Measurements from ENCODE around the gene OGA.

Gene OGA

GRCh38 chr10:101818119-101818871 lies at the start of gene OGA (continued):
- TF ChIP-seq, protein P1, sequence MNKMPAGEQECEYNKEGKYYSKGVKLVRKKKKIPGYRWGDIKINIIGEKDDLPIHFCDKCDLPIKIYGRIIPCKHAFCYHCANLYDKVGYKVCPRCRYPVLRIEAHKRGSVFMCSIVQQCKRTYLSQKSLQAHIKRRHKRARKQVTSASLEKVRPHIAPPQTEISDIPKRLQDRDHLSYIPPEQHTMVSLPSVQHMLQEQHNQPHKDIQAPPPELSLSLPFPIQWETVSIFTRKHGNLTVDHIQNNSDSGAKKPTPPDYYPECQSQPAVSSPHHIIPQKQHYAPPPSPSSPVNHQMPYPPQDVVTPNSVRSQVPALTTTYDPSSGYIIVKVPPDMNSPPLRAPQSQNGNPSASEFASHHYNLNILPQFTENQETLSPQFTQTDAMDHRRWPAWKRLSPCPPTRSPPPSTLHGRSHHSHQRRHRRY (tag by site-specific recombination; IDR thresholded peaks at IDR 0.05), result no peak
- TF ChIP-seq ZNF792 (tag by site-specific recombination; IDR thresholded peaks at IDR 0.05), result no peak
- peak; percentile 88 for TF ChIP-seq ZBTB11 (tag by site-specific recombination; conservative IDR thresholded peaks at IDR 0.05; ENCODE audit: low read depth)
- no peak for TF ChIP-seq SETDB1 (IDR thresholded peaks at IDR 0.05; ENCODE audit: insufficient read length, low read length)
- 0 out of 2 replicates have a peak, but pooled peaks have one; percentile 5 for TF ChIP-seq ZSCAN4 (tag by site-specific recombination; IDR thresholded peaks at IDR 0.05)
- TF ChIP-seq ZNF146 (tag by site-specific recombination; IDR thresholded peaks at IDR 0.05), result no peak
- TF ChIP-seq WT1 (tag by site-specific recombination; IDR thresholded peaks at IDR 0.05), result peak; percentile 87
- peak; percentile 58; the same call in 1 of the 2 replicates for TF ChIP-seq KLF1 (tag by site-specific recombination; IDR thresholded peaks at IDR 0.05)
- TF ChIP-seq OVOL3 (tag by site-specific recombination; IDR thresholded peaks at IDR 0.05), result no peak; the same call in 1 of the 2 replicates
- TF ChIP-seq, protein P2, sequence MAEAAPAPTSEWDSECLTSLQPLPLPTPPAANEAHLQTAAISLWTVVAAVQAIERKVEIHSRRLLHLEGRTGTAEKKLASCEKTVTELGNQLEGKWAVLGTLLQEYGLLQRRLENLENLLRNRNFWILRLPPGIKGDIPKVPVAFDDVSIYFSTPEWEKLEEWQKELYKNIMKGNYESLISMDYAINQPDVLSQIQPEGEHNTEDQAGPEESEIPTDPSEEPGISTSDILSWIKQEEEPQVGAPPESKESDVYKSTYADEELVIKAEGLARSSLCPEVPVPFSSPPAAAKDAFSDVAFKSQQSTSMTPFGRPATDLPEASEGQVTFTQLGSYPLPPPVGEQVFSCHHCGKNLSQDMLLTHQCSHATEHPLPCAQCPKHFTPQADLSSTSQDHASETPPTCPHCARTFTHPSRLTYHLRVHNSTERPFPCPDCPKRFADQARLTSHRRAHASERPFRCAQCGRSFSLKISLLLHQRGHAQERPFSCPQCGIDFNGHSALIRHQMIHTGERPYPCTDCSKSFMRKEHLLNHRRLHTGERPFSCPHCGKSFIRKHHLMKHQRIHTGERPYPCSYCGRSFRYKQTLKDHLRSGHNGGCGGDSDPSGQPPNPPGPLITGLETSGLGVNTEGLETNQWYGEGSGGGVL (tag by site-specific recombination; IDR thresholded peaks at IDR 0.05), result peak; percentile 64
- TF ChIP-seq, protein P3, sequence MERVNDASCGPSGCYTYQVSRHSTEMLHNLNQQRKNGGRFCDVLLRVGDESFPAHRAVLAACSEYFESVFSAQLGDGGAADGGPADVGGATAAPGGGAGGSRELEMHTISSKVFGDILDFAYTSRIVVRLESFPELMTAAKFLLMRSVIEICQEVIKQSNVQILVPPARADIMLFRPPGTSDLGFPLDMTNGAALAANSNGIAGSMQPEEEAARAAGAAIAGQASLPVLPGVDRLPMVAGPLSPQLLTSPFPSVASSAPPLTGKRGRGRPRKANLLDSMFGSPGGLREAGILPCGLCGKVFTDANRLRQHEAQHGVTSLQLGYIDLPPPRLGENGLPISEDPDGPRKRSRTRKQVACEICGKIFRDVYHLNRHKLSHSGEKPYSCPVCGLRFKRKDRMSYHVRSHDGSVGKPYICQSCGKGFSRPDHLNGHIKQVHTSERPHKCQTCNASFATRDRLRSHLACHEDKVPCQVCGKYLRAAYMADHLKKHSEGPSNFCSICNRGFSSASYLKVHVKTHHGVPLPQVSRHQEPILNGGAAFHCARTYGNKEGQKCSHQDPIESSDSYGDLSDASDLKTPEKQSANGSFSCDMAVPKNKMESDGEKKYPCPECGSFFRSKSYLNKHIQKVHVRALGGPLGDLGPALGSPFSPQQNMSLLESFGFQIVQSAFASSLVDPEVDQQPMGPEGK (tag by site-specific recombination; IDR thresholded peaks at IDR 0.05), result peak; percentile 94
- TF ChIP-seq MEIS1 (CRISPR knock-in tag; IDR thresholded peaks at IDR 0.05; ENCODE audit: borderline replicate concordance), result no peak
- peak; percentile 100 for TF ChIP-seq ZNF366 (tag by site-specific recombination; conservative IDR thresholded peaks at IDR 0.05)
- no peak for TF ChIP-seq ZNF223 (tag by site-specific recombination; IDR thresholded peaks at IDR 0.05)
- peak; percentile 95; the same call in 1 of the 2 replicates for TF ChIP-seq ZNF561 (tag by site-specific recombination; IDR thresholded peaks at IDR 0.05; ENCODE audit: borderline replicate concordance)
- peak; percentile 88; the same call in 1 of the 2 replicates for TF ChIP-seq ZNF391 (tag by site-specific recombination; IDR thresholded peaks at IDR 0.05; ENCODE audit: borderline replicate concordance, low read depth)
- no peak for TF ChIP-seq TCF7L2 (IDR thresholded peaks at IDR 0.05; ENCODE audit: borderline replicate concordance, low read depth, low read length)
- TF ChIP-seq ZNF433 (tag by site-specific recombination; IDR thresholded peaks at IDR 0.05; ENCODE audit: low read depth), result no peak
- no peak for TF ChIP-seq ZNF558 (tag by site-specific recombination; IDR thresholded peaks at IDR 0.05)
- TF ChIP-seq ZNF10 (tag by site-specific recombination; IDR thresholded peaks at IDR 0.05), result no peak
- TF ChIP-seq ZNF677 (tag by site-specific recombination; IDR thresholded peaks at IDR 0.05), result no peak
- no peak for TF ChIP-seq ZBTB21 (tag by site-specific recombination; IDR thresholded peaks at IDR 0.05)
- no peak for TF ChIP-seq ZNF23 (tag by site-specific recombination; IDR thresholded peaks at IDR 0.05; ENCODE audit: borderline replicate concordance)
- no peak for TF ChIP-seq ZNF701 (tag by site-specific recombination; IDR thresholded peaks at IDR 0.05)
- no peak for TF ChIP-seq ZNF214 (tag by site-specific recombination; IDR thresholded peaks at IDR 0.05; ENCODE audit: borderline replicate concordance)
- TF ChIP-seq ZNF548 (tag by site-specific recombination; IDR thresholded peaks at IDR 0.05), result no peak
- peak; percentile 76 for TF ChIP-seq KLF17 (tag by site-specific recombination; IDR thresholded peaks at IDR 0.05)
- no peak for TF ChIP-seq ZBTB7A (tag by site-specific recombination; IDR thresholded peaks at IDR 0.05; ENCODE audit: low read depth)
